NT2/D1 (cell line): ENCODE results near the gene PPP1R14B.

Source experiments
- DNase-seq: peaks from one replicate; pipeline ENCODE4 v3.0.0-alpha.2; 2011; ENCODE audit warnings: low read depth, low spot score
- H3K27me3 ChIP-seq: 2 replicates; pipeline ENCODE4 v1.6.0; 2011; ENCODE audit warnings: mild to moderate bottlenecking; ENCODE audit not compliant: insufficient read length, insufficient read depth
- H3K36me3 ChIP-seq: 2 replicates; pipeline ENCODE4 v1.6.1; 2011; ENCODE audit warnings: mild to moderate bottlenecking, low read length, mixed read lengths; ENCODE audit not compliant: insufficient read depth, insufficient read length
- H3K4me1 ChIP-seq: 2 replicates; pipeline ENCODE4 v1.5.1; 2011; ENCODE audit not compliant: insufficient read depth, insufficient read length
- H3K4me3 ChIP-seq: 2 replicates; pipeline ENCODE4 v1.5.1; 2011; ENCODE audit warnings: low read depth; ENCODE audit not compliant: insufficient read length
- H3K9ac ChIP-seq: 2 replicates; pipeline ENCODE4 v1.6.0; 2011; ENCODE audit warnings: low read depth; ENCODE audit not compliant: insufficient read length
- H3K9me3 ChIP-seq: 2 replicates; pipeline ENCODE4 v1.5.1; 2011; ENCODE audit warnings: mild to moderate bottlenecking, low read length; ENCODE audit not compliant: insufficient read depth
- SUZ12 ChIP-seq: IDR thresholded peaks from 2 replicates; pipeline ENCODE4 v1.6.1; 2011; ENCODE audit not compliant: insufficient read length, insufficient read depth; ENCODE audit errors: extremely low read depth
- YY1 ChIP-seq: IDR thresholded peaks from 2 replicates; pipeline ENCODE4 v1.6.1; 2011; ENCODE audit not compliant: insufficient read length, insufficient read depth
- ZNF274 ChIP-seq: IDR thresholded peaks from 2 replicates; pipeline ENCODE4 v1.6.1; 2011; ENCODE audit warnings: mild to moderate bottlenecking, low read depth, low read length

The PPP1R14B gene

GRCh38 chr11:64209563-64209843, 37.2 kb downstream of the PPP1R14B start:
- Histone ChIP-seq H3K36me3 (peaks cover 59% of the 10 kb centered on the region), H3K4me3 (no peak overlapping the region), H3K27me3 (no peaks in the 10 kb centered on the region), H3K9ac (no peak overlapping the region), H3K4me1 (peaks cover 20% of the 10 kb centered on the region), H3K9me3 (no peaks in the 10 kb centered on the region)
- DNase-seq: no peak
- no peak for TF ChIP-seq ZNF274
- TF ChIP-seq YY1: no peak
- TF ChIP-seq SUZ12: no peak

- DNase-seq: no peak
- peaks cover 64% of the 10 kb centered on the region for H3K36me3 ChIP-seq
- H3K9me3 ChIP-seq: no peaks in the 10 kb centered on the region
- H3K4me1 ChIP-seq: peaks cover 20% of the 10 kb centered on the region
- no peak overlapping the region for H3K4me3 ChIP-seq
- no peak overlapping the region for H3K9ac ChIP-seq
- TF ChIP-seq YY1 (no peak), SUZ12 (no peak), ZNF274 (no peak)
- H3K27me3 ChIP-seq: no peaks in the 10 kb centered on the region
These were observed 37.8 kb downstream of the PPP1R14B start for GRCh38 chr11:64208796-64209562.

GRCh38 chr11:64208086-64208795, 38.5 kb downstream of the PPP1R14B start:
- no peak for TF ChIP-seq SUZ12
- DNase-seq: no peak
- H3K9me3 ChIP-seq: no peaks in the 10 kb centered on the region
- H3K4me3 ChIP-seq: no peak overlapping the region
- no peaks in the 10 kb centered on the region for H3K27me3 ChIP-seq
- H3K4me1 ChIP-seq: peaks cover 23% of the 10 kb centered on the region
- peak overlapping the region; percentile 9 for H3K9ac ChIP-seq
- peaks cover 72% of the 10 kb centered on the region for H3K36me3 ChIP-seq

GRCh38 chr11:64207256-64208085, 39.3 kb downstream of the PPP1R14B start:
- DNase-seq: no peak
- TF ChIP-seq SUZ12 (no peak), YY1 (no peak), ZNF274 (no peak)
- H3K4me3 ChIP-seq: no peak overlapping the region
- H3K9ac ChIP-seq: peak overlapping the region; percentile 9
- H3K4me1 ChIP-seq: peaks cover 23% of the 10 kb centered on the region
- peaks cover 77% of the 10 kb centered on the region for H3K36me3 ChIP-seq
- no peaks in the 10 kb centered on the region for H3K9me3 ChIP-seq
- H3K27me3 ChIP-seq: no peaks in the 10 kb centered on the region

GRCh38 chr11:64206457-64207255, 40.1 kb downstream of the PPP1R14B start, which contains the start of gene FERMT3:
TSS of gene FERMT3 (plus strand) at chr11:64206721. CDS start at chr11:64207365, 644 bp downstream.
- no peak within 1 kb of the TSS for H3K4me3 ChIP-seq
- no peak for DNase-seq
- peak within 1 kb of the TSS; percentile 9 for H3K9ac ChIP-seq

GRCh38 chr11:64204464-64204989, 42.2 kb downstream of the PPP1R14B start:
- peaks cover 90% of the 10 kb centered on the region for H3K36me3 ChIP-seq
- peak; percentile 78 for DNase-seq
- peaks cover 23% of the 10 kb centered on the region for H3K4me1 ChIP-seq
- H3K27me3 ChIP-seq: no peaks in the 10 kb centered on the region
- no peaks in the 10 kb centered on the region for H3K9me3 ChIP-seq
- TF ChIP-seq SUZ12: no peak
- TF ChIP-seq YY1: no peak
- TF ChIP-seq ZNF274: no peak
- H3K4me3 ChIP-seq: no peak overlapping the region
- H3K9ac ChIP-seq: no peak overlapping the region

More at GRCh38 chr11:64206457-64207255, 40.1 kb downstream of the PPP1R14B start, which contains the start of gene FERMT3:
- H3K9me3 ChIP-seq: no peaks in the 10 kb centered on the region
- H3K27me3 ChIP-seq: no peaks in the 10 kb centered on the region
- TF ChIP-seq SUZ12 (no peak), YY1 (no peak), ZNF274 (no peak)
- H3K36me3 ChIP-seq: peaks cover 77% of the 10 kb centered on the region
- H3K4me1 ChIP-seq: peaks cover 23% of the 10 kb centered on the region
